ENCODE results near the gene SRC.

The SRC gene

GRCh38 chr20:37364927-37365272, 19.0 kb downstream of the SRC start:
- Histone ChIP-seq H3F3A (ENCODE audit: insufficient read depth, low read length) (no peaks in the 10 kb centered on the region), H3K27ac (ENCODE audit: low read depth, low read length, poor library complexity, severe bottlenecking) (no peak overlapping the region), H4K20me1 (ENCODE audit: insufficient read depth, low read length) (no peaks in the 10 kb centered on the region), H3K36me3 (ENCODE audit: insufficient read depth, low read length) (no peaks in the 10 kb centered on the region), H3K9me2 (ENCODE audit: low read depth, low read length) (no peaks in the 10 kb centered on the region), H3K9me3 (ENCODE audit: low read length) (no peaks in the 10 kb centered on the region), H3K4me1 (ENCODE audit: insufficient read depth, low read length, severe bottlenecking) (no peaks in the 10 kb centered on the region), H3K79me2 (ENCODE audit: insufficient read depth, low read length) (no peaks in the 10 kb centered on the region), H3K4me3 (ENCODE audit: low read depth, low read length, poor library complexity, severe bottlenecking) (no peak overlapping the region), H3K27me3 (ENCODE audit: insufficient read depth, low read length) (no peaks in the 10 kb centered on the region), H3K9ac (ENCODE audit: low read length) (no peak overlapping the region), H3K4me2 (ENCODE audit: low read length) (no peak overlapping the region), H2AFZ (ENCODE audit: low read length) (no peak overlapping the region)
- TF ChIP-seq CTCF (IDR thresholded peaks at IDR 0.05; ENCODE audit: low read length) (no peak), EZH2 (IDR thresholded peaks at IDR 0.05; ENCODE audit: borderline replicate concordance, low read length) (no peak)

- no peaks in the 10 kb centered on the region for H3K9me3 ChIP-seq (ENCODE audit: low read length)
- H2AFZ ChIP-seq (ENCODE audit: low read length), result no peak overlapping the region
- no peak overlapping the region for H3K9ac ChIP-seq (ENCODE audit: low read length)
- H4K20me1 ChIP-seq (ENCODE audit: insufficient read depth, low read length), result no peaks in the 10 kb centered on the region
- no peak overlapping the region for H3K27ac ChIP-seq (ENCODE audit: low read depth, low read length, poor library complexity, severe bottlenecking)
- no peaks in the 10 kb centered on the region for H3K4me1 ChIP-seq (ENCODE audit: insufficient read depth, low read length, severe bottlenecking)
- H3K36me3 ChIP-seq (ENCODE audit: insufficient read depth, low read length), result no peaks in the 10 kb centered on the region
- no peak overlapping the region for H3K4me2 ChIP-seq (ENCODE audit: low read length)
- no peaks in the 10 kb centered on the region for H3K27me3 ChIP-seq (ENCODE audit: insufficient read depth, low read length)
- no peaks in the 10 kb centered on the region for H3K9me2 ChIP-seq (ENCODE audit: low read depth, low read length)
- H3K79me2 ChIP-seq (ENCODE audit: insufficient read depth, low read length), result no peaks in the 10 kb centered on the region
- no peaks in the 10 kb centered on the region for H3F3A ChIP-seq (ENCODE audit: insufficient read depth, low read length)
- TF ChIP-seq EZH2 (IDR thresholded peaks at IDR 0.05; ENCODE audit: borderline replicate concordance, low read length) (no peak), CTCF (IDR thresholded peaks at IDR 0.05; ENCODE audit: low read length) (no peak)
- no peak overlapping the region for H3K4me3 ChIP-seq (ENCODE audit: low read depth, low read length, poor library complexity, severe bottlenecking)
Observed at GRCh38 chr20:37365760-37366638, 20.1 kb downstream of the SRC start.

- Histone ChIP-seq H3K4me2 (ENCODE audit: low read length) (no peak overlapping the region), H3K9ac (ENCODE audit: low read length) (no peak overlapping the region), H3K36me3 (ENCODE audit: insufficient read depth, low read length) (no peaks in the 10 kb centered on the region), H3K27me3 (ENCODE audit: insufficient read depth, low read length) (no peaks in the 10 kb centered on the region), H3K9me2 (ENCODE audit: low read depth, low read length) (no peaks in the 10 kb centered on the region), H3K4me3 (ENCODE audit: low read depth, low read length, poor library complexity, severe bottlenecking) (no peak overlapping the region), H4K20me1 (ENCODE audit: insufficient read depth, low read length) (no peaks in the 10 kb centered on the region), H3K27ac (ENCODE audit: low read depth, low read length, poor library complexity, severe bottlenecking) (no peak overlapping the region), H3K79me2 (ENCODE audit: insufficient read depth, low read length) (no peaks in the 10 kb centered on the region), H3K4me1 (ENCODE audit: insufficient read depth, low read length, severe bottlenecking) (no peaks in the 10 kb centered on the region), H3K9me3 (ENCODE audit: low read length) (no peaks in the 10 kb centered on the region), H2AFZ (ENCODE audit: low read length) (no peak overlapping the region), H3F3A (ENCODE audit: insufficient read depth, low read length) (no peaks in the 10 kb centered on the region)
- TF ChIP-seq EZH2 (IDR thresholded peaks at IDR 0.05; ENCODE audit: borderline replicate concordance, low read length) (no peak), CTCF (IDR thresholded peaks at IDR 0.05; ENCODE audit: low read length) (no peak)
Observed at GRCh38 chr20:37366743-37367142, 20.8 kb downstream of the SRC start.

Data from OCI-LY1 (cell line).